H1 (cell line): ENCODE data around the gene ELOVL5. TPM values are rescaled to one million over a fixed set of nuclear protein-coding genes. Genes with fewer than 3 reads are reported as not detected.

Experiments used
- KDM4A ChIP-seq: IDR thresholded peaks from one replicate; pipeline ENCODE4 v1.7.1; 2012; ENCODE audit warnings: low read depth, mild to moderate bottlenecking, moderate library complexity, low read length, inconsistent platforms; ENCODE audit not compliant: severe bottlenecking
- polyA plus RNA-seq, 7 experiments: library from polyadenylated mRNA; depleted of rRNA in 3 of 7; stranded (reverse) in 5 of 7; unstranded in 2 of 7; fragments of >200 nt in 5 of 7; fragments of 200-250 nt in 2 of 7; gene quantifications; 1 replicate in 5 of 7; 2 replicates in 1 of 7; 4 replicates in 1 of 7; pipeline versions ENCODE4 v1.2.1 to v1.2.3, GENCODE V29; 2011 to 2013; ENCODE audit warnings: missing spikeins in 2 of 7, mixed read lengths in 2 of 7
- total RNA-seq: library from RNA; stranded (reverse); fragmentation: NEBNext Ultra II Directional; extraction: Animal tissue kit (Norgen Biotek cat#: 25700); gene quantifications from 2 replicates; pipeline ENCODE4 v1.2.1, GENCODE V29; 2021

ELOVL5 gene
- total and polyA plus RNA-seq, 2 of the 8 experiments (the other 6 are each of a cell fraction or from before 2014, with no cell fraction given), result 113 to 156 TPM

DNA sequence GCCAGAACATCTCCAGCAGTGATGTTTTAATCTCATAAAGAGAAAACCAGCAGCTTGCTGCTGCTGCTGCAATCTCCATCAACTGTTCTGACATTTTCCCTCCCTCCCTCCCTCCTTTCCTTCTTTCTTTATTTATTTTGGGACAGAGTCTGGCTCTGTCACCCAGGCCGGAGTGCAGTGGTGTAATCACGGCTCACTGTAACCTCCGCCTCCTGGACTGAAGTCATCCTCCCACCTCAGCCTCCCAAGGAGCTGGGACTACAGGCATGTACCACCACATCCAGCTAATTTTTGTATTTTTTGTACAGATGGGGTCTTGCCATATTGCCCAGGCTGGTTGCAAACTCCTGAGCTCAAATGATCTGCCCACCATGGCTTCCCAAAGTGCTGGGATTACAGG, 5.7 kb downstream of the ELOVL5 start (continued):
- TF ChIP-seq KDM4A, result no peak
- TF ChIP-seq, all 59 proteins: peak for 0
